Measurements from ENCODE around the gene MCC. TPM values are rescaled to one million over a fixed set of nuclear protein-coding genes. Genes with fewer than 3 reads are reported as not detected.

MCC gene
- total RNA-seq, 1 experiment from 2014 or later: 7.1 TPM

DNA sequence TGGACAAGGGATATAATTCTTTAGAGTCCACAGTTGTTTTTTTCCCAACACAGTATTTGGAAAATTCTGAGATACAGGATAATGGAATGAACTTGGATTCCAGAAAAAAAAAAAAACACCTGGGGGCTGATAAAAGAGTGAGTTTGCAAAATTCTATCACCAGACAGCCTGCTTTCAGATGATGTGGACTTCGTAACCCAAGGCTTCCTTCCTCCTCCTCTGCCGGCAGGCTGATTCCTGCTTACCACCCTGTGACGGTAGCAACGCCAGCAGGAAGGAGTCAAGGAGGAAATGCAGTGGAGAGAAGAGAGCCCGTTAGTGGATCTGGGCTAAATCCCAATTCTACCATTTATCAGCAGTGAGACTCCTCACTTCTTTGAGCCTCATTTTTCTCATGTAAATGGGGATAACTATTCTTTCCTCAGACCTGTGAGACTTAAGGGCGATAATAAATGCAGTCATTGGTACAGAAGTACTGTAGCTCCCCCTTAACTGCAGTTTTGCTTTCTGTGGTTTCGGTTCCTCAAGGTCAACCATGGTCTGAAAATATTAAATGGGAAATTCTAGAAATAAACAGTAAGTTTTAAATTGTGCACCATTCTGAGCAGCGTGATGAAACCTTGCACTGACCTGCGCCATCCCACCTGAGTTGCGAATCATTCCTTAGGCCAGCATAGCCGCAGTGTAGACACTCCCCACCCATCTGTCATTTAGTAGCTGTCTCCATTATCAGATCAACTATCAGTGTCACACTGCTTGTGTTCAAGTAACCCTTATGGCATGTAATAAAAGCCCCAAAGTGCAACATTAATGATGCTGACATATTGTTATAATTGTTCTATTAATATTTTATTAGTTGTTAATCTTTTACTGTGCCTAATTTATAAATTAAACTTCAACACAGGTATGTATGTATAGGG lies 440.3 kb downstream of the MCC start:
- Histone ChIP-seq H3K9me3 (ENCODE audit: low read length) (no peaks in the 10 kb centered on the region), H3K4me3 (ENCODE audit: low read length) (no peak overlapping the region), H3K9ac (ENCODE audit: low read length) (no peak overlapping the region), H2AFZ (ENCODE audit: low read length) (no peak overlapping the region), H3K27me3 (ENCODE audit: low read length) (no peaks in the 10 kb centered on the region), H3K9me2 (replicated peaks; ENCODE audit: low read length) (no peaks in the 10 kb centered on the region), H3K27ac (ENCODE audit: low read length) (peak overlapping the region; percentile 31), H3K4me1 (ENCODE audit: insufficient read depth, low read length) (peaks cover 44% of the 10 kb centered on the region), H3K79me2 (ENCODE audit: low read length) (no peaks in the 10 kb centered on the region), H3K36me3 (ENCODE audit: low read depth, low read length) (no peaks in the 10 kb centered on the region), H3K4me2 (ENCODE audit: low read length) (peak overlapping the region; percentile 28; the same call in 1 of the 2 replicates), H4K20me1 (ENCODE audit: low read length) (no peaks in the 10 kb centered on the region), H3F3A (ENCODE audit: low read length, unreplicated experiment) (no peaks in the 10 kb centered on the region)
- intact Hi-C loops (cut with micrococcal nuclease): no loop called here
- ChIA-PET POLR2A (ENCODE audit: unreplicated experiment) (no interaction called here), CTCF (no interaction called here)
- ATAC-seq (no peak), DNase-seq (no peak)
- TSS peak; percentile 73 for BruUV-seq (replicated peaks)
- TF ChIP-seq, protein P1, sequence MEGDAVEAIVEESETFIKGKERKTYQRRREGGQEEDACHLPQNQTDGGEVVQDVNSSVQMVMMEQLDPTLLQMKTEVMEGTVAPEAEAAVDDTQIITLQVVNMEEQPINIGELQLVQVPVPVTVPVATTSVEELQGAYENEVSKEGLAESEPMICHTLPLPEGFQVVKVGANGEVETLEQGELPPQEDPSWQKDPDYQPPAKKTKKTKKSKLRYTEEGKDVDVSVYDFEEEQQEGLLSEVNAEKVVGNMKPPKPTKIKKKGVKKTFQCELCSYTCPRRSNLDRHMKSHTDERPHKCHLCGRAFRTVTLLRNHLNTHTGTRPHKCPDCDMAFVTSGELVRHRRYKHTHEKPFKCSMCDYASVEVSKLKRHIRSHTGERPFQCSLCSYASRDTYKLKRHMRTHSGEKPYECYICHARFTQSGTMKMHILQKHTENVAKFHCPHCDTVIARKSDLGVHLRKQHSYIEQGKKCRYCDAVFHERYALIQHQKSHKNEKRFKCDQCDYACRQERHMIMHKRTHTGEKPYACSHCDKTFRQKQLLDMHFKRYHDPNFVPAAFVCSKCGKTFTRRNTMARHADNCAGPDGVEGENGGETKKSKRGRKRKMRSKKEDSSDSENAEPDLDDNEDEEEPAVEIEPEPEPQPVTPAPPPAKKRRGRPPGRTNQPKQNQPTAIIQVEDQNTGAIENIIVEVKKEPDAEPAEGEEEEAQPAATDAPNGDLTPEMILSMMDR (conservative IDR thresholded peaks at IDR 0.05; ENCODE audit: low read depth, low read length): no peak
- TF ChIP-seq EZH2 (IDR thresholded peaks at IDR 0.05; ENCODE audit: low read length, unreplicated experiment): no peak

DNA sequence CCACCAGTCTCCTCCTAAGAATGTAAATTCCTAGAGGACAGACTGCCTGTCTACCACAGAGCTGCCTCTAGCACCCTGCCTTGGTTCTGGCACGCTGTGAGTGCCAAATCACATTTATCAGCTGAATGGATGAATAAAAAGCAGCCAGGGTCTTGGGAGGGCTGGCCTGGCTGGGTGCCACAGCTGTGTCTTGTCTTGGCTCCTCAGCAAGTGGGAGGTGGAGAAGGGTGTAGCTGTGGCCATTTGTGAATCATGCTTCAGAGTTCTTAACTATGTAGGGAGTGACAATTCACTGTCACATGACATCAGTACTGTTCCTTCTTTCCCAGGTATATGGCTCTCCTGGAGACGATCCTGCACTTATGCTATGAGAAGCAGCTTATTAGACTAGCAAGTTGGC lies 441.0 kb downstream of the MCC start:
- no TSS peak for BruUV-seq (replicated peaks)
- no peaks in the 10 kb centered on the region for H4K20me1 ChIP-seq (ENCODE audit: low read length)
- H3K79me2 ChIP-seq (ENCODE audit: low read length): no peaks in the 10 kb centered on the region
- no peaks in the 10 kb centered on the region for H3F3A ChIP-seq (ENCODE audit: low read length, unreplicated experiment)
- ATAC-seq (peak; percentile 62), DNase-seq (peak; percentile 85)
- CTCF ChIA-PET: no interaction called here
- H3K4me2 ChIP-seq (ENCODE audit: low read length): peak overlapping the region; percentile 28; the same call in 1 of the 2 replicates
- peaks cover 40% of the 10 kb centered on the region for H3K4me1 ChIP-seq (ENCODE audit: insufficient read depth, low read length)
- POLR2A ChIA-PET (ENCODE audit: unreplicated experiment): no interaction called here
- H2AFZ ChIP-seq (ENCODE audit: low read length): 0 out of 2 replicates have a peak overlapping the region, but pooled peaks have one; percentile 15
- H3K27me3 ChIP-seq (ENCODE audit: low read length): no peaks in the 10 kb centered on the region
- H3K4me3 ChIP-seq (ENCODE audit: low read length): no peak overlapping the region
- intact Hi-C loops (cut with micrococcal nuclease): no loop called here
- H3K9me2 ChIP-seq (replicated peaks; ENCODE audit: low read length): no peaks in the 10 kb centered on the region
- no peak for TF ChIP-seq EZH2 (IDR thresholded peaks at IDR 0.05; ENCODE audit: low read length, unreplicated experiment)
- no peaks in the 10 kb centered on the region for H3K36me3 ChIP-seq (ENCODE audit: low read depth, low read length)
- H3K9ac ChIP-seq (ENCODE audit: low read length): no peak overlapping the region
- peak overlapping the region; percentile 31 for H3K27ac ChIP-seq (ENCODE audit: low read length)
- no peaks in the 10 kb centered on the region for H3K9me3 ChIP-seq (ENCODE audit: low read length)

DNA sequence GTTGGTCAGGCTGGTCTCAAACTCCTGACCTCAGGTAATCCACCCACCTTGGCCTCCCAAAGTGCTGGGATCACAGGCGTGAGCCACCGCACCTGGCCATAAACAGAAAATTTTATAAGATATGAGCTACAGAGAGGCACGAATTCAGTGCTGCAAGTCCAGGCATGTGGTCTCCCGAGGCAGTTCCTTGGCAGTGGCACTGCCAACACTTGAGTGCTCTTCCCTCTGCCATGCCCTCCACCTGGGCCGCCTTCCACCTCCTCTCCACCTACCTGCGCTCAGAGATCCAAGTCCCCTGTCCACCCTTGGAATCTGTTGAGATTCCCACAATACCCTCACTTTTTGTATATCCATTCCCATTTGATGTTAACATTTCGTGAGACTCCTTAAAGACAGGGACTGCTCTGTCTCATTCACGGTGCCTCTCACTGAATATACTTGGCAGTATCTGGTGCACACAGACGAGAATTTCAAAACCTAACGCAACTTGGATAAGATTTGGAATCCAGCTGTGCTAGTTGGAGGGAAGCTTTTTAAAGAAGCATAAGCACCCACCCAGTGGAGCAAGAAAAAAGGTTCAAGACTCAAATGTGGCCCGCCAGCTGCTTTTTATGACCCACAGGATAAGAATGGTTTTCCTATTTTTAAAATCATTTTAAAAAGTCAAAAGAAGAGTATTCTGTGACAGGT lies 443.3 kb downstream of the MCC start:
- ChIA-PET CTCF (interaction anchor here (0.6 kb wide), 1 partner anchor 45 kb away, joined by 3 read pairs; no protein-coding TSS in a partner anchor), POLR2A (ENCODE audit: unreplicated experiment) (no interaction called here)
- H3K9me2 ChIP-seq (replicated peaks; ENCODE audit: low read length): no peaks in the 10 kb centered on the region

More for the DNA sequence above, 443.3 kb downstream of the MCC start:
- H2AFZ ChIP-seq (ENCODE audit: low read length): no peak overlapping the region
- H3K79me2 ChIP-seq (ENCODE audit: low read length): no peaks in the 10 kb centered on the region
- no TSS peak for BruUV-seq (replicated peaks)
- H3K4me1 ChIP-seq (ENCODE audit: insufficient read depth, low read length): peaks cover 17% of the 10 kb centered on the region
- H3K4me3 ChIP-seq (ENCODE audit: low read length): no peak overlapping the region
- no peaks in the 10 kb centered on the region for H3K27me3 ChIP-seq (ENCODE audit: low read length)
- no peaks in the 10 kb centered on the region for H3K9me3 ChIP-seq (ENCODE audit: low read length)
- H3K4me2 ChIP-seq (ENCODE audit: low read length): no peak overlapping the region
- no peaks in the 10 kb centered on the region for H3K36me3 ChIP-seq (ENCODE audit: low read depth, low read length)
- ATAC-seq (no peak), DNase-seq (no peak)
- H3K9ac ChIP-seq (ENCODE audit: low read length): no peak overlapping the region
- TF ChIP-seq, protein P1 (conservative IDR thresholded peaks at IDR 0.05; ENCODE audit: low read depth, low read length): no peak
- TF ChIP-seq EZH2 (IDR thresholded peaks at IDR 0.05; ENCODE audit: low read length, unreplicated experiment) (no peak), EZH2phosphoT487 (IDR thresholded peaks at IDR 0.05; ENCODE audit: borderline replicate concordance, low read length) (no peak)
- intact Hi-C loops (cut with micrococcal nuclease): no loop called here
- H3F3A ChIP-seq (ENCODE audit: low read length, unreplicated experiment): no peaks in the 10 kb centered on the region
- H3K27ac ChIP-seq (ENCODE audit: low read length): no peak overlapping the region
- H4K20me1 ChIP-seq (ENCODE audit: low read length): no peaks in the 10 kb centered on the region

Measured in PC-3 (cell line).